RWPE2 (cell line): ENCODE results near the gene BCL2L12.

Source experiments
- ATAC-seq: fragments of 200-7000 bp; cut with Tn5 transposase; 3 replicates; pipeline ENCODE4 v1.9.1; 2021; ENCODE audit warnings: low read depth
- DNase-seq: peaks from one replicate; pipeline ENCODE4 v3.0.0-alpha.2; 2020; ENCODE audit warnings: low spot score
- H3K27ac ChIP-seq: fragments of 450-650 bp; 2 replicates; pipeline ENCODE4 v1.5.1; 2017; ENCODE audit warnings: mild to moderate bottlenecking; ENCODE audit not compliant: poor library complexity, severe bottlenecking
- H3K27me3 ChIP-seq: fragments of 250-450 bp; sonication (Bioruptor Pico); 2 replicates; pipeline ENCODE4 v1.5.1; 2021; ENCODE audit warnings: mild to moderate bottlenecking, moderate library complexity; ENCODE audit not compliant: insufficient read depth, poor library complexity, severe bottlenecking
- H3K36me3 ChIP-seq: fragments of 250-450 bp; sonication (Bioruptor Pico); 2 replicates; pipeline ENCODE4 v1.5.1; 2020; ENCODE audit warnings: low read depth, mild to moderate bottlenecking, moderate library complexity
- H3K4me1 ChIP-seq: fragments of 250-450 bp; sonication (Bioruptor Pico); 2 replicates; pipeline ENCODE4 v1.5.1; 2021; ENCODE audit warnings: mild to moderate bottlenecking, moderate library complexity; ENCODE audit not compliant: insufficient read depth, poor library complexity, severe bottlenecking
- H3K4me3 ChIP-seq: fragments of 250-450 bp; sonication (Bioruptor Pico); 2 replicates; pipeline ENCODE4 v1.5.1; 2021; ENCODE audit warnings: mild to moderate bottlenecking, moderate library complexity; ENCODE audit not compliant: severe bottlenecking
- H3K9me3 ChIP-seq: fragments of 250-450 bp; sonication (Bioruptor Pico); 2 replicates; pipeline ENCODE4 v1.5.1; 2021; ENCODE audit warnings: mild to moderate bottlenecking, moderate library complexity; ENCODE audit not compliant: severe bottlenecking
- CTCF ChIP-seq: fragments of 450-650 bp; IDR thresholded peaks from one replicate; pipeline ENCODE4 v1.5.1; 2017; ENCODE audit warnings: mild to moderate bottlenecking, moderate library complexity; ENCODE audit not compliant: poor library complexity, severe bottlenecking

Gene BCL2L12

GRCh38 chr19:49696865-49697264, 31.1 kb downstream of the BCL2L12 start:
- Histone ChIP-seq H3K36me3 (0 out of 2 replicates have a peak, but pooled peaks cover 4% of the 10 kb centered on the region), H3K27ac (no peak overlapping the region), H3K27me3 (no peaks in the 10 kb centered on the region), H3K4me3 (no peak overlapping the region), H3K9me3 (no peaks in the 10 kb centered on the region), H3K4me1 (no peaks in the 10 kb centered on the region)
- DNase-seq (no peak), ATAC-seq (no peak)
- no peak for TF ChIP-seq CTCF

GRCh38 chr19:49699364-49699763, 33.6 kb downstream of the BCL2L12 start:
- H3K4me3 ChIP-seq, result no peak overlapping the region
- H3K36me3 ChIP-seq, result no peaks in the 10 kb centered on the region
- no peak for ATAC-seq
- DNase-seq, result no peak
- no peaks in the 10 kb centered on the region for H3K27me3 ChIP-seq
- no peak for TF ChIP-seq CTCF
- no peak overlapping the region for H3K27ac ChIP-seq
- no peaks in the 10 kb centered on the region for H3K4me1 ChIP-seq
- no peaks in the 10 kb centered on the region for H3K9me3 ChIP-seq

DNA sequence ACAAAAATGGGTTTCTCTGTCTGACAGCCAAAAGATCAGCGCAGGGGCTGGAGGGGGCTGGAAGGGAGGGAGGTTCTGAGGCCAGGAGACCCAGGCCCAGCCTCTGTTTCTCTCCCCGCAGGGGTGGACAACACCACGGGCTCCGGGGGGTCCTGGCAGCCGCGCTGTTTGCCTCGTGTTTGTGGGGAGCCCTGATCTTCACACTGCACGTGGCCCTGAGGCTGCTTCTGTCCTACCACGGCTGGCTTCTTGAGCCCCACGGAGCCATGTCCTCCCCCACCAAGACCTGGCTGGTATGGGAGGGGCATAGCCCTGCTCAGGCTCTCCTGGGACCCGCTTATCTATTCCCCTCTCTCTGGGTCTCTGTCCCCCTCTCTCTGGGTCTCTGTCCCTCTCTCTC, 34.8 kb downstream of the BCL2L12 start:
- H3K9me3 ChIP-seq, result no peaks in the 10 kb centered on the region
- TF ChIP-seq CTCF, result no peak
- H3K4me3 ChIP-seq, result no peak overlapping the region
- H3K36me3 ChIP-seq, result no peaks in the 10 kb centered on the region
- H3K4me1 ChIP-seq, result no peaks in the 10 kb centered on the region
- H3K27me3 ChIP-seq, result no peaks in the 10 kb centered on the region
- ATAC-seq, result peak; percentile 40; the same call in 1 of the 3 replicates
- DNase-seq, result no peak
- no peak overlapping the region for H3K27ac ChIP-seq

GRCh38 chr19:49701271-49701786, 35.6 kb downstream of the BCL2L12 start:
- no peak for ATAC-seq
- DNase-seq, result no peak
- Histone ChIP-seq H3K9me3 (no peaks in the 10 kb centered on the region), H3K36me3 (no peaks in the 10 kb centered on the region), H3K4me1 (no peaks in the 10 kb centered on the region), H3K27ac (no peak overlapping the region), H3K4me3 (no peak overlapping the region), H3K27me3 (no peaks in the 10 kb centered on the region)
- TF ChIP-seq CTCF, result no peak

GRCh38 chr19:49704888-49705642, 39.3 kb downstream of the BCL2L12 start:
- H3K9me3 ChIP-seq, result no peaks in the 10 kb centered on the region
- no peaks in the 10 kb centered on the region for H3K4me1 ChIP-seq
- ATAC-seq (no peak), DNase-seq (no peak)
- no peaks in the 10 kb centered on the region for H3K36me3 ChIP-seq
- TF ChIP-seq CTCF, result no peak
- H3K27ac ChIP-seq, result no peak overlapping the region
- no peak overlapping the region for H3K4me3 ChIP-seq
- H3K27me3 ChIP-seq, result no peaks in the 10 kb centered on the region
